Neuronal stem cell (in vitro differentiated cells): ENCODE measurements around the gene ZFY. TPM values are rescaled to one million over a fixed set of nuclear protein-coding genes. Genes with fewer than 3 reads are reported as not detected.

Experiments used
- DNase-seq: peaks from one replicate; pipeline ENCODE4 v3.0.0-alpha.2; 2013; ENCODE audit warnings: low spot score
- H2AFZ ChIP-seq: one replicate; pipeline ENCODE4 v1.6.1; 2013; ENCODE audit warnings: mild to moderate bottlenecking, low read length, inconsistent platforms
- H2AK5ac ChIP-seq: 2 replicates; pipeline ENCODE4 v1.6.1; 2013; ENCODE audit warnings: low read depth, mild to moderate bottlenecking, inconsistent platforms, low read length, moderate library complexity, mixed read lengths
- H2BK120ac ChIP-seq: 2 replicates; pipeline ENCODE4 v1.6.1; 2013; ENCODE audit warnings: low read depth, mild to moderate bottlenecking, inconsistent platforms, low read length, moderate library complexity, mixed read lengths
- H2BK12ac ChIP-seq: one replicate; pipeline ENCODE4 v1.6.1; 2013; ENCODE audit warnings: low read length, inconsistent platforms
- H2BK15ac ChIP-seq: 2 replicates; pipeline ENCODE4 v1.6.1; 2013; ENCODE audit warnings: mild to moderate bottlenecking, low read length, inconsistent platforms, mixed read lengths
- H2BK5ac ChIP-seq: one replicate; pipeline ENCODE4 v1.6.1; 2013; ENCODE audit warnings: inconsistent platforms, mild to moderate bottlenecking, low read length, moderate library complexity
- H3K14ac ChIP-seq: one replicate; pipeline ENCODE4 v1.6.1; 2013; ENCODE audit warnings: low read length, inconsistent platforms
- H3K18ac ChIP-seq: 2 replicates; pipeline ENCODE4 v1.6.1; 2013; ENCODE audit warnings: low read length, inconsistent platforms
- H3K23ac ChIP-seq: 2 replicates; pipeline ENCODE4 v1.6.1; 2013; ENCODE audit warnings: low read depth, mild to moderate bottlenecking, mixed read lengths, low read length, inconsistent platforms; ENCODE audit not compliant: poor library complexity
- H3K27ac ChIP-seq: replicated peaks from 3 replicates; pipeline ENCODE4 v1.5.1; 2013; ENCODE audit warnings: low read length, inconsistent platforms
- H3K27me3 ChIP-seq, 3 experiments: 2 replicates each; pipeline ENCODE4 v1.6.1; 2013; ENCODE audit warnings: low read length in 3 of 3, mild to moderate bottlenecking in 2 of 3, inconsistent platforms in 1 of 3, low read depth in 1 of 3, mixed read lengths in 1 of 3, moderate library complexity in 1 of 3; ENCODE audit not compliant: control insufficient read depth in 3 of 3, insufficient read depth in 3 of 3
- H3K36me3 ChIP-seq, 2 donors: replicated peaks in 1 of 2; 2 replicates each; pipeline ENCODE4 v1.6.1; 2013; ENCODE audit warnings: low read length in 2 of 2; ENCODE audit not compliant: control insufficient read depth in 2 of 2, insufficient read depth in 2 of 2
- H3K4ac ChIP-seq: 2 replicates; pipeline ENCODE4 v1.6.1; 2013; ENCODE audit warnings: inconsistent platforms, mild to moderate bottlenecking, low read length, moderate library complexity
- H3K4me1 ChIP-seq, 2 donors: 1 replicate in 1 of 2; 2 replicates in 1 of 2; pipeline ENCODE4 v1.6.1; 2013; ENCODE audit warnings: low read length in 2 of 2, low read depth in 1 of 2; ENCODE audit not compliant: control insufficient read depth in 2 of 2, insufficient read depth in 1 of 2
- H3K4me2 ChIP-seq: one replicate; pipeline ENCODE4 v1.6.1; 2013; ENCODE audit warnings: mild to moderate bottlenecking, low read length, inconsistent platforms; ENCODE audit not compliant: insufficient read depth, poor library complexity, severe bottlenecking
- H3K4me3 ChIP-seq, 2 donors: 2 replicates each; pipeline ENCODE4 v1.5.1; 2013; ENCODE audit warnings: low read length in 2 of 2, mild to moderate bottlenecking in 2 of 2, inconsistent platforms in 1 of 2, moderate library complexity in 1 of 2
- H3K79me1 ChIP-seq: one replicate; pipeline ENCODE4 v1.6.1; 2013; ENCODE audit warnings: low read depth, mild to moderate bottlenecking, inconsistent platforms, low read length, moderate library complexity
- H3K9ac ChIP-seq: one replicate; pipeline ENCODE4 v1.6.1; 2013; ENCODE audit warnings: mild to moderate bottlenecking, low read depth, low read length, inconsistent platforms; ENCODE audit not compliant: poor library complexity
- H3K9me3 ChIP-seq, 2 donors: replicated peaks in 1 of 2; 2 replicates each; pipeline versions ENCODE3 to v1.6.1; 2013; ENCODE audit warnings: low read length in 2 of 2, mild to moderate bottlenecking in 2 of 2, inconsistent platforms in 1 of 2, low read depth in 1 of 2, mixed read lengths in 1 of 2, moderate library complexity in 1 of 2; ENCODE audit not compliant: control insufficient read depth in 2 of 2, insufficient read depth in 1 of 2
- H4K8ac ChIP-seq: one replicate; pipeline ENCODE4 v1.6.1; 2013; ENCODE audit warnings: low read depth, mild to moderate bottlenecking, inconsistent platforms, low read length, moderate library complexity
- H4K91ac ChIP-seq: one replicate; pipeline ENCODE4 v1.6.1; 2013; ENCODE audit warnings: low read length, low read depth, mild to moderate bottlenecking, inconsistent platforms; ENCODE audit not compliant: poor library complexity
- WGBS, 2 donors: extraction: QIAGEN DNeasy Blood & Tissue Kit; methylation state at CpG; one replicate each; pipeline ENCODE4 v1.1.7; 2013; ENCODE audit warnings: missing lambda C conversion rate in 2 of 2, mixed read lengths in 1 of 2; ENCODE audit not compliant: insufficient read length in 2 of 2, insufficient replicate concordance in 1 of 2; ENCODE audit errors: extremely low coverage in 2 of 2; 5-methylcytosine and 5-hydroxymethylcytosine counted together
- polyA plus RNA-seq, 2 experiments: library from polyadenylated mRNA; stranded (reverse); fragments of 200-250 nt; gene quantifications; one replicate each; pipeline ENCODE4 v1.2.3, GENCODE V29; 2013

Gene ZFY
- 12.1 TPM for polyA plus RNA-seq (2013, experiment 1 of 2)
- polyA plus RNA-seq (2013, experiment 2 of 2), result 13.0 TPM

DNA sequence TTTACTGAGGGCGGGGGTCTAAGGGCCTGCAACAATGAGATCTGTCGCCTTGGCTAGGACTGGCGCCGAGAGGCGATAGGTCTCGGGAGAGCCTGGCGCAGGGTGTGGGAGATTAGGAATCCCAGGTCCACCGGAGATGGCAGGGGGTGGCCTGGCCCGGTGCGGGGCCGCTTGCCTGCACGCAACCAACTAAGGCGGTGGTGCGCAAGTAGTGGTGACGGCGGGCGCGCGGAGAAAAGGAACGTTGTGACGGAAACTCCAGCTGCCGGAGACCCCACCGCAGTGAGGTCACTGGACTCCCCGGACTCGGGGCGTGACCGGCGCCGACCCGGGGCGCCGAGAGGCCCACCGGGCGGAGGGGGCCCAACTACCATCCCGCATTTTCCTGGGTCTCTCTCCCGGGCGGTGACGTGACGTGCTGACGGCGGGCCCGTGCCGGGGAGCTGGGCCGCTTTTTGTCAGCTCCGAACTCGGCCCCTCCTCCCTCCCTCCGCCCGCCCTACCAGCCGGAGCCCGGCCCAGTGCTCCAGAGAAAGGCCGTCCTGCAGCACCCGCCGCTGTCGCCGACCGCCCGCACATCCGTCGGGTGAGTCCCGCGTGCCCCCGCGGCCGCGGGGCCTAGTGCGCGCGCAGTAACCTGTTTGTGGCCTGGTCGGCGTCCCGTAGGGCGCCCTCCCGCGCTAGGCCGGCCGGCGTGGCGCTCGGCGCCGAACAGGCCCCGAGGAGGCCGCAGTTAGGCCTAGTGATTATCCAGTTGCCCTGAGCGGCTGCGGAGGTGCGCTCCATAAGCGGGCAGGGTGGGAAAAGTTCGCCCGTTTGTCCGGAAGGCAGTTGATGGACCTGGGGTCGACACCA lies at the start of gene ZFY:
ZFY (plus strand) TSS at position 521 of the 855 bp plus-strand sequence. CDS start 18,556 bp downstream, outside the sequence.
- Histone ChIP-seq H3K23ac (peak within 1 kb of the TSS; percentile 80), H2BK12ac (no peak within 1 kb of the TSS), H3K18ac (peak within 1 kb of the TSS; percentile 94), H3K36me3 (no peaks in the 10 kb centered on the region), H3K4me1 (no peaks in the 10 kb centered on the region), H3K79me1 (no peaks in the 10 kb centered on the region), H3K4ac (no peak within 1 kb of the TSS), H2BK15ac (no peak within 1 kb of the TSS), H2AFZ (no peak within 1 kb of the TSS), H3K27ac (peak within 1 kb of the TSS; percentile 99), H2AK5ac (peak within 1 kb of the TSS; percentile 88), H4K91ac (peak within 1 kb of the TSS; percentile 92), H3K4me2 (peak within 1 kb of the TSS; percentile 54), H2BK5ac (peak within 1 kb of the TSS; percentile 75), H3K27me3 (no peaks in the 10 kb centered on the region), H3K9me3 (no peaks in the 10 kb centered on the region), H2BK120ac (no peak within 1 kb of the TSS), H3K9ac (peak within 1 kb of the TSS; percentile 92), H4K8ac (peak within 1 kb of the TSS; percentile 82), H3K14ac (no peak within 1 kb of the TSS), H3K4me3 (peak within 1 kb of the TSS in 1 of 2 donors; percentile 91)
- peak; percentile 56 for DNase-seq
- no CpG with 5 or more reads among the region's 91 CpGs for WGBS, 2 donors

DNA sequence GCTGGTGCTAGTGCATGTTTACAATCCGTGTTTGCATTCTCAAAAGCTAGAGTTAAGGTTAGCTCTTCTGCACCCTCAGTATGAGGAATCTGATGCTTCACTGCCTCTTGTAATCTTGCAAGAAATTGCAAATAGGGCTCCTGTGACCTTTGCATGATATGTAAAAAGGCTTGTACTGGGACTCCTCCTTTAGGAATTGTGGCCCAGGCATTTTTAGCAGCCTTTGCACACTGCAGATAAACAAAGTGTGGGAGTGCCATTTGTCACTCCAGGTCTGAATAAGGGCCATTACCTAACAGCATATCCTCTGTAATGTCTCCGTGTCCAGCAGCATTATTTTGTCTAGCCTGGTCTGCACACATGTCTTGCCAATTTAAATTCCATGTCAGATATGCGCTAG lies 49.3 kb upstream of the ZFY start:
- H3K79me1 ChIP-seq, result no peaks in the 10 kb centered on the region
- no peak overlapping the region for H4K91ac ChIP-seq
- no peaks in the 10 kb centered on the region for H3K36me3 ChIP-seq
- H3K9ac ChIP-seq, result no peak overlapping the region
- no peaks in the 10 kb centered on the region for H3K9me3 ChIP-seq
- no peak overlapping the region for H3K4me3 ChIP-seq
- no peak overlapping the region for H4K8ac ChIP-seq
- H3K23ac ChIP-seq, result no peak overlapping the region
- H3K4ac ChIP-seq, result no peak overlapping the region
- H2BK15ac ChIP-seq, result no peak overlapping the region
- no peak overlapping the region for H3K18ac ChIP-seq
- no peak overlapping the region for H3K4me2 ChIP-seq
- no peak overlapping the region for H2BK12ac ChIP-seq
- peaks cover 0 to 18% of the 10 kb centered on the region in 2 donors for H3K4me1 ChIP-seq
- no CpG with 5 or more reads among the region's 3 CpGs for WGBS, 2 donors
- no peak for DNase-seq
- H3K14ac ChIP-seq, result no peak overlapping the region
- no peak overlapping the region for H2AFZ ChIP-seq
- no peak overlapping the region for H2BK120ac ChIP-seq
- no peak overlapping the region for H2BK5ac ChIP-seq
- H3K27ac ChIP-seq, result peak overlapping the region; percentile 92
- no peak overlapping the region for H2AK5ac ChIP-seq
- no peaks in the 10 kb centered on the region for H3K27me3 ChIP-seq

DNA sequence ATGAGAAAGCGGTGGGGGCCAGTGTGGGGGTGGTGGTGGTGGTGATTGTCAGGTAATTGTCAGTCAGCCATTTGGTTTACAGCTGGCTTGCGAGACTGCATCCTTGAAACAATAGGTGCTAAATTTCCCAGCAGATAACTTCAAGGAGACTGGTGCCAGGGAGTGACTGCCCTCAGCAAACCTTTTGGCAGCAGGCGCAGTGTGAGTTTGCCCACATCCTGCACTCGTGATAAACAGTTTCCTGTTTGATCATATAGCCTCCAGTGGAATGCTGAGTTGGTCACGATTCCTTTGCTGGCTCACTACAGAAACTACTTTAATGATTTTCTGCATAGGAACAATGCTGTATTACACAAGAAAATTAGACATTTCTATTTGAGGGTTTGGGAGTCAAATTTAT lies 47.8 kb upstream of the ZFY start:
- no peak overlapping the region for H4K91ac ChIP-seq
- no CpG with 5 or more reads among the region's 5 CpGs for WGBS, 2 donors
- H2BK120ac ChIP-seq, result no peak overlapping the region

DNA sequence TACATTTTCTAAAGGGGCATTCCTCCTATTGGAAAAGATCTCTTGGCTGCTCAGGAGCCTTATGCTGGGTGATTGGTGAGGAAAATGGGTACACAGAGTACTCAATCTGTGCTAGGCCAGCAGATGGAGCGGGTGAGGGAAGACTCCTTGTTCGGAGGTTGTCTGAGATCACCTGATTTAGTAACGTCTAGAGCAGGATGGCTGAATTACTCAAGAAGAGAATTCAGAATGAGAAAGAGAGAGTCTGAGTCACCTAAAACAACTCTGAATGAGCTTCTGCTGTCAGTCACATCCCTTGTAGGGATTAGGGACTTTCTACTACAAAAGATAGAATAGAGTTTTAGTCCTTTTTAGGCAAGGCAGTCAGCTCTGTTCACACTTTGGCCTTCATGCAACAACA lies 47.2 kb upstream of the ZFY start:
- no peak overlapping the region for H2BK5ac ChIP-seq
- H3K36me3 ChIP-seq, result no peaks in the 10 kb centered on the region
- no CpG with 5 or more reads among the region's 3 CpGs for WGBS, 2 donors
- H3K4me1 ChIP-seq, result peaks cover 0 to 18% of the 10 kb centered on the region in 2 donors
- no peak overlapping the region for H2BK15ac ChIP-seq
- H3K27ac ChIP-seq, result peak overlapping the region; percentile 92
- H3K79me1 ChIP-seq, result no peaks in the 10 kb centered on the region
- no peak for DNase-seq
- H2BK12ac ChIP-seq, result no peak overlapping the region
- H3K9me3 ChIP-seq, result no peaks in the 10 kb centered on the region
- no peak overlapping the region for H3K4me3 ChIP-seq
- no peak overlapping the region for H3K4ac ChIP-seq
- no peak overlapping the region for H3K4me2 ChIP-seq
- H4K91ac ChIP-seq, result no peak overlapping the region
- no peak overlapping the region for H4K8ac ChIP-seq
- no peak overlapping the region for H2AK5ac ChIP-seq
- no peaks in the 10 kb centered on the region for H3K27me3 ChIP-seq
- no peak overlapping the region for H2BK120ac ChIP-seq
- no peak overlapping the region for H3K23ac ChIP-seq
- no peak overlapping the region for H2AFZ ChIP-seq
- H3K14ac ChIP-seq, result no peak overlapping the region
- H3K9ac ChIP-seq, result no peak overlapping the region
- H3K18ac ChIP-seq, result no peak overlapping the region

More for the DNA sequence above, 47.8 kb upstream of the ZFY start:
- H3K79me1 ChIP-seq, result no peaks in the 10 kb centered on the region
- H3K4ac ChIP-seq, result no peak overlapping the region
- H3K27me3 ChIP-seq, result no peaks in the 10 kb centered on the region
- H3K9ac ChIP-seq, result no peak overlapping the region
- no peak overlapping the region for H2AFZ ChIP-seq
- H3K18ac ChIP-seq, result no peak overlapping the region
- no peak for DNase-seq
- no peak overlapping the region for H2BK15ac ChIP-seq
- peak overlapping the region; percentile 92 for H3K27ac ChIP-seq
- H3K4me2 ChIP-seq, result no peak overlapping the region
- H2BK12ac ChIP-seq, result no peak overlapping the region
- H3K36me3 ChIP-seq, result no peaks in the 10 kb centered on the region
- no peaks in the 10 kb centered on the region for H3K9me3 ChIP-seq
- no peak overlapping the region for H3K14ac ChIP-seq
- H3K4me1 ChIP-seq, result peaks cover 0 to 18% of the 10 kb centered on the region in 2 donors
- peak overlapping the region; percentile 22 for H2BK5ac ChIP-seq
- no peak overlapping the region for H4K8ac ChIP-seq
- H2AK5ac ChIP-seq, result no peak overlapping the region
- no peak overlapping the region for H3K4me3 ChIP-seq
- no peak overlapping the region for H3K23ac ChIP-seq
